ENCODE results near the gene ZXDC. TPM values are rescaled to one million over a fixed set of nuclear protein-coding genes. Genes with fewer than 3 reads are reported as not detected.

ZXDC gene
- total and polyA plus RNA-seq, 9 of the 15 experiments (the other 6 are each of a cell fraction or from before 2014, with no cell fraction given) = 0.59 to 13.4 (median 7.3) TPM

- TF ChIP-seq PRDM10 (IDR thresholded peaks at IDR 0.05; ENCODE audit: partially characterized antibody) = no peak
- TF ChIP-seq CTBP1 (IDR thresholded peaks at IDR 0.05; ENCODE audit: borderline replicate concordance) = no peak
- no peak for TF ChIP-seq NR2C1 (IDR thresholded peaks at IDR 0.05)
- TF ChIP-seq NR2C1 (tag; IDR thresholded peaks at IDR 0.05) = no peak
- no peak for TF ChIP-seq NFYB (IDR thresholded peaks at IDR 0.05; ENCODE audit: extremely low read depth, insufficient read length)
- TF ChIP-seq RFX1 (IDR thresholded peaks at IDR 0.05) = no peak
- no peak for TF ChIP-seq ZNF511 (CRISPR knock-in tag; IDR thresholded peaks at IDR 0.05)
- no peak for TF ChIP-seq MEF2D (tag; conservative IDR thresholded peaks at IDR 0.05; ENCODE audit: low read depth)
- no peak for TF ChIP-seq SMARCC2 (IDR thresholded peaks at IDR 0.05; ENCODE audit: low read depth)
- no peak for TF ChIP-seq HEY1 (CRISPR knock-in tag; IDR thresholded peaks at IDR 0.05; ENCODE audit: borderline replicate concordance)
- TF ChIP-seq FOXA1 (IDR thresholded peaks at IDR 0.05; ENCODE audit: borderline replicate concordance) = no peak
- TF ChIP-seq ZNF121 (CRISPR knock-in tag; conservative IDR thresholded peaks at IDR 0.05) = no peak
- no peak for TF ChIP-seq PREB (CRISPR knock-in tag; IDR thresholded peaks at IDR 0.05)
These were observed 38.6 kb downstream of the ZXDC start (continued) for GRCh38 chr3:126436826-126437717.
